ENCODE results near the gene ACOT4. TPM values are rescaled to one million over a fixed set of nuclear protein-coding genes. Genes with fewer than 3 reads are reported as not detected.

The ACOT4 gene
- total and polyA plus RNA-seq, 2 experiments from 2014 or later: 1.0 to 1.6 TPM

- H3K4me1 Mint-ChIP-seq: no peaks in the 10 kb centered on the region; the same call in 2 of the 3 replicates
- Histone ChIP-seq H2AFZ (no peak overlapping the region), H3K79me2 (replicated peaks; ENCODE audit: insufficient read depth) (no peaks in the 10 kb centered on the region), H3F3A (replicated peaks; ENCODE audit: low read depth) (peaks cover 8% of the 10 kb centered on the region; the same call in 1 of the 2 replicates), H3K4me2 (no peak overlapping the region), H3K27ac (ENCODE audit: low read depth) (no peak overlapping the region), H3K9me2 (ENCODE audit: insufficient read depth) (0 out of 2 replicates have a peak, but pooled peaks cover 6% of the 10 kb centered on the region), H4K20me1 (replicated peaks; ENCODE audit: insufficient read depth) (0 out of 2 replicates have a peak, but pooled peaks cover 3% of the 10 kb centered on the region), H3K27me3 (ENCODE audit: insufficient read depth) (peaks cover 17% of the 10 kb centered on the region), H3K4me1 (ENCODE audit: insufficient read depth) (no peaks in the 10 kb centered on the region), H3K36me3 (ENCODE audit: insufficient read depth) (no peaks in the 10 kb centered on the region), H3K4me3 (no peak overlapping the region)
- peaks cover 23% of the 10 kb centered on the region for H3K9me3 Mint-ChIP-seq
- H3K36me3 Mint-ChIP-seq (ENCODE audit: low read depth): peaks cover 11% of the 10 kb centered on the region; the same call in 2 of the 3 replicates
- peaks cover 15% of the 10 kb centered on the region for H3K27me3 Mint-ChIP-seq (ENCODE audit: insufficient read depth, low read depth, poor library complexity)
- ATAC-seq: no peak
- H3K4me3 Mint-ChIP-seq: no peak overlapping the region
- peak; percentile 58 for DNase-seq (ENCODE audit: low spot score)
- TF ChIP-seq EZH2 (IDR thresholded peaks at IDR 0.05; ENCODE audit: low read depth, unreplicated experiment): no peak
- TF ChIP-seq NANOG (IDR thresholded peaks at IDR 0.05; ENCODE audit: borderline replicate concordance): no peak
- TF ChIP-seq, protein P1, sequence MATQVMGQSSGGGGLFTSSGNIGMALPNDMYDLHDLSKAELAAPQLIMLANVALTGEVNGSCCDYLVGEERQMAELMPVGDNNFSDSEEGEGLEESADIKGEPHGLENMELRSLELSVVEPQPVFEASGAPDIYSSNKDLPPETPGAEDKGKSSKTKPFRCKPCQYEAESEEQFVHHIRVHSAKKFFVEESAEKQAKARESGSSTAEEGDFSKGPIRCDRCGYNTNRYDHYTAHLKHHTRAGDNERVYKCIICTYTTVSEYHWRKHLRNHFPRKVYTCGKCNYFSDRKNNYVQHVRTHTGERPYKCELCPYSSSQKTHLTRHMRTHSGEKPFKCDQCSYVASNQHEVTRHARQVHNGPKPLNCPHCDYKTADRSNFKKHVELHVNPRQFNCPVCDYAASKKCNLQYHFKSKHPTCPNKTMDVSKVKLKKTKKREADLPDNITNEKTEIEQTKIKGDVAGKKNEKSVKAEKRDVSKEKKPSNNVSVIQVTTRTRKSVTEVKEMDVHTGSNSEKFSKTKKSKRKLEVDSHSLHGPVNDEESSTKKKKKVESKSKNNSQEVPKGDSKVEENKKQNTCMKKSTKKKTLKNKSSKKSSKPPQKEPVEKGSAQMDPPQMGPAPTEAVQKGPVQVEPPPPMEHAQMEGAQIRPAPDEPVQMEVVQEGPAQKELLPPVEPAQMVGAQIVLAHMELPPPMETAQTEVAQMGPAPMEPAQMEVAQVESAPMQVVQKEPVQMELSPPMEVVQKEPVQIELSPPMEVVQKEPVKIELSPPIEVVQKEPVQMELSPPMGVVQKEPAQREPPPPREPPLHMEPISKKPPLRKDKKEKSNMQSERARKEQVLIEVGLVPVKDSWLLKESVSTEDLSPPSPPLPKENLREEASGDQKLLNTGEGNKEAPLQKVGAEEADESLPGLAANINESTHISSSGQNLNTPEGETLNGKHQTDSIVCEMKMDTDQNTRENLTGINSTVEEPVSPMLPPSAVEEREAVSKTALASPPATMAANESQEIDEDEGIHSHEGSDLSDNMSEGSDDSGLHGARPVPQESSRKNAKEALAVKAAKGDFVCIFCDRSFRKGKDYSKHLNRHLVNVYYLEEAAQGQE (IDR thresholded peaks at IDR 0.05; ENCODE audit: unreplicated experiment): no peak
- no peak for TF ChIP-seq STAT1 (IDR thresholded peaks at IDR 0.05; ENCODE audit: unreplicated experiment)
- TF ChIP-seq, protein P2, sequence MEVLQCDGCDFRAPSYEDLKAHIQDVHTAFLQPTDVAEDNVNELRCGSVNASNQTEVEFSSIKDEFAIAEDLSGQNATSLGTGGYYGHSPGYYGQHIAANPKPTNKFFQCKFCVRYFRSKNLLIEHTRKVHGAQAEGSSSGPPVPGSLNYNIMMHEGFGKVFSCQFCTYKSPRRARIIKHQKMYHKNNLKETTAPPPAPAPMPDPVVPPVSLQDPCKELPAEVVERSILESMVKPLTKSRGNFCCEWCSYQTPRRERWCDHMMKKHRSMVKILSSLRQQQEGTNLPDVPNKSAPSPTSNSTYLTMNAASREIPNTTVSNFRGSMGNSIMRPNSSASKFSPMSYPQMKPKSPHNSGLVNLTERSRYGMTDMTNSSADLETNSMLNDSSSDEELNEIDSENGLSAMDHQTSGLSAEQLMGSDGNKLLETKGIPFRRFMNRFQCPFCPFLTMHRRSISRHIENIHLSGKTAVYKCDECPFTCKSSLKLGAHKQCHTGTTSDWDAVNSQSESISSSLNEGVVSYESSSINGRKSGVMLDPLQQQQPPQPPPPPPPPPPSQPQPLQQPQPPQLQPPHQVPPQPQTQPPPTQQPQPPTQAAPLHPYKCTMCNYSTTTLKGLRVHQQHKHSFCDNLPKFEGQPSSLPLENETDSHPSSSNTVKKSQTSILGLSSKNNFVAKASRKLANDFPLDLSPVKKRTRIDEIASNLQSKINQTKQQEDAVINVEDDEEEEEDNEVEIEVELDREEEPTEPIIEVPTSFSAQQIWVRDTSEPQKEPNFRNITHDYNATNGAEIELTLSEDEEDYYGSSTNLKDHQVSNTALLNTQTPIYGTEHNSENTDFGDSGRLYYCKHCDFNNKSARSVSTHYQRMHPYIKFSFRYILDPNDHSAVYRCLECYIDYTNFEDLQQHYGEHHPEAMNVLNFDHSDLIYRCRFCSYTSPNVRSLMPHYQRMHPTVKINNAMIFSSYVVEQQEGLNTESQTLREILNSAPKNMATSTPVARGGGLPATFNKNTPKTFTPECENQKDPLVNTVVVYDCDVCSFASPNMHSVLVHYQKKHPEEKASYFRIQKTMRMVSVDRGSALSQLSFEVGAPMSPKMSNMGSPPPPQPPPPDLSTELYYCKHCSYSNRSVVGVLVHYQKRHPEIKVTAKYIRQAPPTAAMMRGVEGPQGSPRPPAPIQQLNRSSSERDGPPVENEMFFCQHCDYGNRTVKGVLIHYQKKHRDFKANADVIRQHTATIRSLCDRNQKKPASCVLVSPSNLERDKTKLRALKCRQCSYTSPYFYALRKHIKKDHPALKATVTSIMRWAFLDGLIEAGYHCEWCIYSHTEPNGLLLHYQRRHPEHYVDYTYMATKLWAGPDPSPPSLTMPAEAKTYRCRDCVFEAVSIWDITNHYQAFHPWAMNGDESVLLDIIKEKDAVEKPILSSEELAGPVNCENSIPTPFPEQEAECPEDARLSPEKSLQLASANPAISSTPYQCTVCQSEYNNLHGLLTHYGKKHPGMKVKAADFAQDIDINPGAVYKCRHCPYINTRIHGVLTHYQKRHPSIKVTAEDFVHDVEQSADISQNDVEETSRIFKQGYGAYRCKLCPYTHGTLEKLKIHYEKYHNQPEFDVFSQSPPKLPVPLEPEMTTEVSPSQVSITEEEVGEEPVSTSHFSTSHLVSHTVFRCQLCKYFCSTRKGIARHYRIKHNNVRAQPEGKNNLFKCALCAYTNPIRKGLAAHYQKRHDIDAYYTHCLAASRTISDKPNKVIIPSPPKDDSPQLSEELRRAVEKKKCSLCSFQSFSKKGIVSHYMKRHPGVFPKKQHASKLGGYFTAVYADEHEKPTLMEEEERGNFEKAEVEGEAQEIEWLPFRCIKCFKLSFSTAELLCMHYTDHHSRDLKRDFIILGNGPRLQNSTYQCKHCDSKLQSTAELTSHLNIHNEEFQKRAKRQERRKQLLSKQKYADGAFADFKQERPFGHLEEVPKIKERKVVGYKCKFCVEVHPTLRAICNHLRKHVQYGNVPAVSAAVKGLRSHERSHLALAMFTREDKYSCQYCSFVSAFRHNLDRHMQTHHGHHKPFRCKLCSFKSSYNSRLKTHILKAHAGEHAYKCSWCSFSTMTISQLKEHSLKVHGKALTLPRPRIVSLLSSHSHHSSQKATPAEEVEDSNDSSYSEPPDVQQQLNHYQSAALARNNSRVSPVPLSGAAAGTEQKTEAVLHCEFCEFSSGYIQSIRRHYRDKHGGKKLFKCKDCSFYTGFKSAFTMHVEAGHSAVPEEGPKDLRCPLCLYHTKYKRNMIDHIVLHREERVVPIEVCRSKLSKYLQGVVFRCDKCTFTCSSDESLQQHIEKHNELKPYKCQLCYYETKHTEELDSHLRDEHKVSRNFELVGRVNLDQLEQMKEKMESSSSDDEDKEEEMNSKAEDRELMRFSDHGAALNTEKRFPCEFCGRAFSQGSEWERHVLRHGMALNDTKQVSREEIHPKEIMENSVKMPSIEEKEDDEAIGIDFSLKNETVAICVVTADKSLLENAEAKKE (CRISPR knock-in tag; IDR thresholded peaks at IDR 0.05): no peak
- H3K27ac Mint-ChIP-seq: no peak overlapping the region
Observed at GRCh38 chr14:73610687-73611086, 19.0 kb downstream of the ACOT4 start.

All from GM23338 (cell line).